ENCODE results near the gene TBC1D10B.
A peak's percentile ranks its signal among the peaks of the same experiment; 100 is the strongest.
"Not testable (repeated sequence)": the region's sequence is repeated elsewhere in the genome, so short reads cannot be mapped to it uniquely, and the experiment has no call there.

TBC1D10B gene

DNA sequence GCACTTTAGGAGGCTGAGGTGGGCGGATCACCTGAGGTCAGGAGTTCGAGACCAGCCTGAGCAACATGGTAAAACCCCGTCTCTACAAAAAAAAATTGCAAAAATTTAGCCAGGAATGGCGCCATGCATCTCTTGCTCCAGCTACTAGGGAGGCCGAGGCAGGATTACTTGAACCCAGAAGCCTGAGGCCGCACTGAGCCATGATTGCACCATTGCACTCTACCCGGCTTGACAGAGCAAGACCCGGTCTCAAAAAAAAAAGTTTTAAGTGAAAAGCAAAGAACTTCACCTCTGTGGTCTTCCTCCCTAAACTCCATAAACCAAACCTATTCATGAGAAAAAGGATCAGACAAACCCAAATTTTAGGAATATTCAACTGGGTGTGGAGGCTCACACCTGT is 22.2 kb downstream of the TBC1D10B start:
- no peak for DNase-seq (ENCODE audit: low read depth)
- no peak overlapping the region for H3K4me3 ChIP-seq (ENCODE audit: low read length)
- no peak for TF ChIP-seq CTCF (IDR thresholded peaks at IDR 0.05; ENCODE audit: insufficient read depth, low read depth, low read length, missing control alignments)

GRCh38 chr16:30346286-30346685 is 24.0 kb downstream of the TBC1D10B start:
- no peak for DNase-seq (ENCODE audit: low read depth)
- no peak for TF ChIP-seq CTCF (IDR thresholded peaks at IDR 0.05; ENCODE audit: insufficient read depth, low read depth, low read length, missing control alignments)
- no peak overlapping the region for H3K4me3 ChIP-seq (ENCODE audit: low read length)

- DNase-seq (ENCODE audit: low read depth); H3K4me3 ChIP-seq (ENCODE audit: low read length): not testable (repeated sequence)
Observed at GRCh38 chr16:30343491-30343820, 26.8 kb downstream of the TBC1D10B start.

DNA sequence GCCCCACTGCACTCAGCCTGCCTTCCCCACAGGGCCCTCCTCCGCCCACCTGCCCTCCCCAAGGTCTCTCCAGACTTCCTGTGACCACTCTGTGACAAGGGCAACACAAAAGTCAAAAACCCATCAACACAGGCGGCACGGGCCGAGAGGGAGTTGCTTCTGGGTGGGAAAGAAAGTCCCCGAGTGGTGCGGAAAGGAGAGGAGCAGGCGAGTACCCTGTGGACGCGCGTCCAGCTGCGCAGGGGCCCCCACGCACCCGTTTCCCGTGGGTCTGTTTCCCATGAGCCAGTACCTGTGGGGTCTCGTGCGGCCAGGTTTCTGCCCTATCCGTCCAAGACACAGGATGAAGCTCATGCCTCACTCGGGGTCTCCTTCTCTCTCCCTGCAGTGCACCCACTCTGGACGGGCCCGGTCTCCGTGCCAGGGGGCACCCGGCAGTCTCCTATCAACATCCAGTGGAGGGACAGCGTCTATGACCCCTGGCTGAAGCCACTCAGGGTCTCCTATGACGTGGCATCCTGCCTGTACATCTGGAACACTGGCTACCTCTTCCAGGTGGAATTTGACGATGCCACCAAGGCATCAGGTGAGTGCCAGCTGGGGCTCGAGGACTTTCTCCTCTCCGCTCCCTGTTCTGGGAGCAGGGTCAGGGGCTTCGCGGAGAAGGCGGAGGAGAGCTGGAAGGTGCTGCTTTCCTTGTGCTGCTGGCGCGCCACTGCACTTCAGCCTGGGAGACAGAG is 27.4 kb downstream of the TBC1D10B start:
- TF ChIP-seq CTCF (IDR thresholded peaks at IDR 0.05; ENCODE audit: insufficient read depth, low read depth, low read length, missing control alignments): no peak

GRCh38 chr16:30341971-30342370 is 28.3 kb downstream of the TBC1D10B start:
- not testable (repeated sequence) for DNase-seq (ENCODE audit: low read depth); H3K4me3 ChIP-seq (ENCODE audit: low read length)
- TF ChIP-seq CTCF (IDR thresholded peaks at IDR 0.05; ENCODE audit: insufficient read depth, low read depth, low read length, missing control alignments): peak; percentile 12

More for the DNA sequence above, 27.4 kb downstream of the TBC1D10B start:
- no peak for DNase-seq (ENCODE audit: low read depth)
- no peak overlapping the region for H3K4me3 ChIP-seq (ENCODE audit: low read length)

GRCh38 chr16:30340621-30341020 is 29.7 kb downstream of the TBC1D10B start:
- TF ChIP-seq CTCF (IDR thresholded peaks at IDR 0.05; ENCODE audit: insufficient read depth, low read depth, low read length, missing control alignments): no peak
- no peak overlapping the region for H3K4me3 ChIP-seq (ENCODE audit: low read length)
- no peak for DNase-seq (ENCODE audit: low read depth)

DNA sequence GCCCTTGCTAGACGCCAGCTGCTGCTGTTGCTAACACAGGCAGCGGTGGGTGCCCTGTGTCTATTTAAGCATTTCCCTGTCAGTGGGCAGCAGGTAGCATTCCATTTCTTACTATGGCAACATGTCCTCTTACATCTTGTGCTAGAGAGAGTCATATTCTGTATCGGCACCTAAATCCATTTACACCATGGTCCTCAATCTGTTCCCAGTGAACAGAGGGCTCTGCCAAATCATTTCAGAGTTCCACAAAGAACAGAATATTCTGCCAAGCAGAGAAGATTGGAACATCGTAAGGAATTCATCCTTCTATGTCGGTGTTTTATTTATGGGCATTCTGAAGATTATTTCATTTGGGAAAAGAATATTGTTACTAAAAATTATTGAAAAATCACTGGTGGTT is 31.6 kb downstream of the TBC1D10B start:
- DNase-seq (ENCODE audit: low read depth); H3K4me3 ChIP-seq (ENCODE audit: low read length): not testable (repeated sequence)

DNA sequence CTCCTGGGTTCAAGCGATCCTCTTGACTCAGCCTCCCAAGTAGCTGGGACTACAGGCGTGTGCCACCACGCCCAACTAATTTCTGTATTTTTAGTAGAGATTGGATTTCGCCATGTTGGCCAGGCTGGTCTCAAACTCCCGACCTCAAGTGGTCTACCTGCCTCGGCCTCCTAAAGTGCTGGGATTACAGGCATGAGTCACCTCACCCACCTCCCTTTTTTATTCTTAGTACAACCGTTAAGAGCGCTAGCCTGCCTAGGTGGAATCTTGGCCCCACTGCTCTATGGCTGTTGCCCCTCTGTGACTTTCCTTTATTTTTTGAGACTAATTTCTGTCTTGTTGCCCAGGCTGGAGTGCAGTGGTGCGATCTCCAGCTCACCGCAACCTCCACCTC is 32.3 kb downstream of the TBC1D10B start:
- not testable (repeated sequence) for DNase-seq (ENCODE audit: low read depth); H3K4me3 ChIP-seq (ENCODE audit: low read length)

Data from epithelial cell of esophagus (primary cell).